ENCODE measurements around the gene BLOC1S5.

Gene BLOC1S5

DNA sequence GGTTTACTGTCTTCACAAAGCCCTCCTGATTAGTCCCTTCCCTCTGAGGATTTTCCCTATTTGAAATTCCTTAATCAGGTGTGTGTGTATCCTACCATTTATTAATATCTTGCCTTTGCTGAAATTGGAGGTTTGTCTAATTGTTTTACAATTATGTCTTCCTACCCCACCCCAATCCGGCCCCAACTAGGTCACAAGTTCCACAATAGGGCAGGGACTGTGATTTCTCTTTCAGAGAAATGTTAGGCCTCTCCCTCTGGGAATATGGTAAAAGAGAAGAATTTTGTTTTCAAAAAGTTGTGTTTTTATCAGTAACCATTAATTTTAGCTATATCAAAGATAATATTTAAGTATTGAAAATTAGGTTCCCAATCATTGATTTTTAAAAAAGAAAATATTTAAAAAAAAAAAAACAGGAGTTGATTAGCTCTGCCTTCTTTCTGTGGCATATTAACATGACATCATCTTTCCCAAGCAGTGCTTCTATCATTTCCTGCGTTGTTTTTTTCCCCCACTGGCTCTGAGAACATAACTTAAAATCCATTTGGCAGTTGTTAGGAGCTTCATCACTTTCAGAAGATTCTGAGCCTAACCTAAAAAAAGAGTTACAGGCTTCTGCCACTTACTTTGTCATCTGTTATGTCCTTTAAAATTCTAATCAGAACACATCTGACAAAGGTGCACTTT lies 36.1 kb downstream of the BLOC1S5 start:
- TF ChIP-seq POU2F2 (IDR thresholded peaks at IDR 0.05; ENCODE audit: low read depth, low read length) (no peak), TAF1 (IDR thresholded peaks at IDR 0.05; ENCODE audit: low read depth, low read length) (no peak), PAX5 (IDR thresholded peaks at IDR 0.05; ENCODE audit: insufficient read depth, low read length, severe bottlenecking) (no peak), POLR2A (IDR thresholded peaks at IDR 0.05; ENCODE audit: low read depth, low read length) (no peak), SPI1 (IDR thresholded peaks at IDR 0.05; ENCODE audit: low read depth, low read length) (no peak), POLR2AphosphoS5 (IDR thresholded peaks at IDR 0.05; ENCODE audit: low read depth, low read length) (no peak)
- DNase-seq (ENCODE audit: insufficient read length, low spot score) (no peak), FAIRE-seq (no peak)

DNA sequence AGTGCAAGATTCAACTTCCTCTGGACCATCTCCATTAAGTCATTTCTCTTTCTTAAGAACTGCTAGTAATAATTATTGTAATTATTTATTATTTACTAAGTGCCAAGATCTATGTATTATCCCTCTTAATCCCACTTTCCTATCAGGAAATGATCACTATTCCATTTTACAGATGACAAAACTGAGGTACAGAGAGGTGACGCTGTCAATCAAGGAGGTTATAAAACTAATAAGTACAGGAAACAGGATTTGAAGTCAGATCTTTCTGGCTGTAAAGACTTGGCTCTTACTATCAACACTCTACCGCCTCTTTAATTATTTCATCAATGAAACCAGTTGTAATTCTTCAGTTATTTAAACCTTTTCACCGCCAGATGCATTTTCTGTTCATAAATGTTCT lies 37.4 kb downstream of the BLOC1S5 start:
- no peak for FAIRE-seq
- no peak for DNase-seq (ENCODE audit: insufficient read length, low spot score)
- no peak for TF ChIP-seq POLR2AphosphoS5 (IDR thresholded peaks at IDR 0.05; ENCODE audit: low read depth, low read length)
- TF ChIP-seq SPI1 (IDR thresholded peaks at IDR 0.05; ENCODE audit: low read depth, low read length), result no peak
- no peak for TF ChIP-seq POU2F2 (IDR thresholded peaks at IDR 0.05; ENCODE audit: low read depth, low read length)
- TF ChIP-seq POLR2A (IDR thresholded peaks at IDR 0.05; ENCODE audit: low read depth, low read length), result no peak
- no peak for TF ChIP-seq TAF1 (IDR thresholded peaks at IDR 0.05; ENCODE audit: low read depth, low read length)
- TF ChIP-seq PAX5 (IDR thresholded peaks at IDR 0.05; ENCODE audit: insufficient read depth, low read length, severe bottlenecking), result no peak

DNA sequence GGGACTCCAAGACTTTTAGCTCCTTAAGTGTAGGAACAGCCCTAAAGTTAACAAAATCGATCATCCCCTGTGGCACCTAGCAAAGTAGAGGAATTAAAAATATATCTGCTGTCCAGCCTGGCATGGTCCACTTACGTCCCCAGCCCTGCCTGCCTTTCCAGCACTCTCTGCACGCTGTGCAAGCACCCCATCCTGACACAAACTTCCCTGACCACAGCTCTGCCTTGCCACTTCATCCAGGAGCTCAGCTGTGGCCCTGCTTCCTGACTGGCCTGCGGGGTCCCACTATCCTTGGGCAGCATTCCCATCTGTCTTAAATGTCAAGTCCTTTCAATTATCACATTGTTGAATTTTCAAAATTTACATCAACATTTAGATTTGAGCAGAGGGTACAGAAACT lies 39.0 kb downstream of the BLOC1S5 start:
- FAIRE-seq (no peak), DNase-seq (ENCODE audit: insufficient read length, low spot score) (no peak)
- no peak for TF ChIP-seq POU2F2 (IDR thresholded peaks at IDR 0.05; ENCODE audit: low read depth, low read length)
- TF ChIP-seq PAX5 (IDR thresholded peaks at IDR 0.05; ENCODE audit: insufficient read depth, low read length, severe bottlenecking), result no peak
- no peak for TF ChIP-seq POLR2AphosphoS5 (IDR thresholded peaks at IDR 0.05; ENCODE audit: low read depth, low read length)
- no peak for TF ChIP-seq TAF1 (IDR thresholded peaks at IDR 0.05; ENCODE audit: low read depth, low read length)
- TF ChIP-seq POLR2A (IDR thresholded peaks at IDR 0.05; ENCODE audit: low read depth, low read length), result no peak
- TF ChIP-seq SPI1 (IDR thresholded peaks at IDR 0.05; ENCODE audit: low read depth, low read length), result no peak

DNA sequence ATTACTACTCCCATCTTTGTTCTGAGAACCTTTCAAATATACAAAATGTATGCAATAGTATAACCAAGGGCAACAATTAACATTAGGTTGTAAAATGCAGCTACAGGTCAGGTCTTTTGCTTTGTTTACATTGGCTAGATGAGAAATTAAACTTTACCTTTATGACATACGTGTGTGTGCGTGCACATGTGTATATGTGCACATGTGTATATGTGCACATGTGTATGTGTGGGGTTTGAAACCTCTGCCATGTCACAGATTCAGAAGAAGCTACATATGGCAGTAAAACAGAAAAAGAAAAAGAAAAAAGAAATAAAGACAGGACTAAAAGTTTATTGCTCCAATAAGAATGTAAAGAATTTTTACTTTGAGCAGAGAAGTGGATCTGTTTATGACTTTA lies 40.6 kb downstream of the BLOC1S5 start:
- FAIRE-seq, result no peak

DNA sequence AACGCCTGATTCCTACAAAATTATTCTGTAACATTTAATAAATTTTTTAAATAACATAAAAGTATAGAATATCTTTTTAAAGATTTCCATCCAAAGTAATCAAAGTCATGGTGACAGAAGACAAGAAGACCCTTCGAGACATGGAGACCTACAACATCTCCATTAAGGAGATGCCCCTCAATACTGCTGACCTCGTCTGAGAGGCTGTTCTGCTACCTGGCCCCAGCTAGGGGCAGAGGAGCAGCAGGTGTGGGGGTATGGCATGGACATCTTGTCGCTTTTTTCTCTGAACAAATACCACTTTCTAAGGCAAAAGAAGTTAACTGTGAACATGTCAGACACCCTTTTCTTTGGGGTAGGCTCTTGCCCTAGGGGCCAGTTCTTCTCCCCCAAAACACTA lies 44.1 kb downstream of the BLOC1S5 start:
- no peak for DNase-seq (ENCODE audit: insufficient read length, low spot score)
- no peak for TF ChIP-seq POLR2A (IDR thresholded peaks at IDR 0.05; ENCODE audit: low read depth, low read length)
- no peak for TF ChIP-seq SPI1 (IDR thresholded peaks at IDR 0.05; ENCODE audit: low read depth, low read length)
- TF ChIP-seq TAF1 (IDR thresholded peaks at IDR 0.05; ENCODE audit: low read depth, low read length), result no peak
- no peak for TF ChIP-seq POLR2AphosphoS5 (IDR thresholded peaks at IDR 0.05; ENCODE audit: low read depth, low read length)
- no peak for TF ChIP-seq PAX5 (IDR thresholded peaks at IDR 0.05; ENCODE audit: insufficient read depth, low read length, severe bottlenecking)
- TF ChIP-seq POU2F2 (IDR thresholded peaks at IDR 0.05; ENCODE audit: low read depth, low read length), result no peak
- FAIRE-seq, result no peak

More for the DNA sequence above, 40.6 kb downstream of the BLOC1S5 start:
- DNase-seq (ENCODE audit: insufficient read length, low spot score), result no peak
- no peak for TF ChIP-seq POLR2AphosphoS5 (IDR thresholded peaks at IDR 0.05; ENCODE audit: low read depth, low read length)
- no peak for TF ChIP-seq POLR2A (IDR thresholded peaks at IDR 0.05; ENCODE audit: low read depth, low read length)
- TF ChIP-seq PAX5 (IDR thresholded peaks at IDR 0.05; ENCODE audit: insufficient read depth, low read length, severe bottlenecking), result no peak
- TF ChIP-seq POU2F2 (IDR thresholded peaks at IDR 0.05; ENCODE audit: low read depth, low read length), result no peak
- TF ChIP-seq SPI1 (IDR thresholded peaks at IDR 0.05; ENCODE audit: low read depth, low read length), result no peak
- no peak for TF ChIP-seq TAF1 (IDR thresholded peaks at IDR 0.05; ENCODE audit: low read depth, low read length)

DNA sequence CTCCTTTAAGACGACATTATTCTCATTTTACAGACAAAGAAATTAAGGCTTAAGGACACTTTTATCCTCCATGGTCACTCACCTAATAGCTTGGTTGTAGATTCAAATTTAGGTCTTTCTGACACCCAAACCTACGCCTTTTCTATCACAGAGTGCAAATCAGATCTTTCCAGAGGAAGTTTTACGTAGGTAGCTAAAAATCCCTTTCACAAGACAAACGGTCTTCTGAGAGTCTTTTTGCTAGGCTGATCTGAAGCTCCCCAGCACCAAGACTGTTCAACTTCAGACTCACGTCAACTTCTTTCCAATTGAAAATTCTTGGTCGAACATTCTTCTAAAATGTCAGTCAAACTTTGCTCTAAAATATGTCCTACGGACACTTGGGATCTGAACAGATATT lies 46.5 kb downstream of the BLOC1S5 start:
- FAIRE-seq (no peak), DNase-seq (ENCODE audit: insufficient read length, low spot score) (no peak)
- no peak for TF ChIP-seq SPI1 (IDR thresholded peaks at IDR 0.05; ENCODE audit: low read depth, low read length)
- no peak for TF ChIP-seq POU2F2 (IDR thresholded peaks at IDR 0.05; ENCODE audit: low read depth, low read length)
- no peak for TF ChIP-seq POLR2A (IDR thresholded peaks at IDR 0.05; ENCODE audit: low read depth, low read length)
- TF ChIP-seq TAF1 (IDR thresholded peaks at IDR 0.05; ENCODE audit: low read depth, low read length), result no peak
- TF ChIP-seq POLR2AphosphoS5 (IDR thresholded peaks at IDR 0.05; ENCODE audit: low read depth, low read length), result no peak
- no peak for TF ChIP-seq PAX5 (IDR thresholded peaks at IDR 0.05; ENCODE audit: insufficient read depth, low read length, severe bottlenecking)

DNA sequence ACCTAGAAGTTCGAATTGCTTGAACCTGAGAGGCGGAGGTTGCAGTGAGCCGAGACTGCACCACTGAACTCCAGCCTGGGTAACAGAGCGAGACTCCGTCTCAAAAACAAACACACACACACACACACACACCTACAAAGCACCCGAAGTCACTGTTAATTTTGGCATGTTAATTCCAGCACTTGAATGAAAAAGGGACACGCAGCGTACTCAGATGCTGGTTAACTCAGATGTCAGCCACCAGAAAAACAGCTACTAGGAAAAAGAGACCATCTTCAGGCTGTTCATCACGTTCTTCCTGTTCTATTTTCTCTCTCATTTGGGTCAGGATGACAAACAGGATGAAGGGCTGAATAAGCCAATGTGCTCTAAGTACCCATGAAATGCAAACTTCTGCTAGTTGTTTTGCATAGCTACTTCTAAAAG lies 46.9 kb downstream of the BLOC1S5 start:
- DNase-seq (ENCODE audit: insufficient read length, low spot score), result no peak
- FAIRE-seq, result peak; percentile 91
- TF ChIP-seq POU2F2 (IDR thresholded peaks at IDR 0.05; ENCODE audit: low read depth, low read length) (no peak), POLR2A (IDR thresholded peaks at IDR 0.05; ENCODE audit: low read depth, low read length) (no peak)

DNA sequence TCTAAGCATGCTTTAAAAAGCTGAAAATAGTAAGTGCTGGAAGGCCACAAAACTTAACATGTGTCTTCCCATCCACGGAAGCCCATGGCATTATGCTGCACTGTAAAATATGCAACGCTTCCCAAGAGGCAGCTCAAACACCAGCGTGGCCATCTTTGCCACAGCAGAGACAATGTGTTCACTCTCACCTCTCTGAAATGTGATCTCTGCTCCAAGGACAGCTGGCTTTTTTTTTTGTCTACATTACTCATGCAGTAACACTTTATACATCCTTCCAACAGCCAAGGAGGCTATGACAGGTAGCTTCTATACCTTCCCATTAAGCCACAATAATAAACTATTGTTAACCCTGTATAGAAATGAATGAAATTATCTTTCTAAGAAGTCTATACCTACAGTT lies 49.2 kb downstream of the BLOC1S5 start:
- FAIRE-seq, result no peak
- DNase-seq (ENCODE audit: insufficient read length, low spot score), result no peak
- no peak for TF ChIP-seq POLR2AphosphoS5 (IDR thresholded peaks at IDR 0.05; ENCODE audit: low read depth, low read length)
- TF ChIP-seq SPI1 (IDR thresholded peaks at IDR 0.05; ENCODE audit: low read depth, low read length), result no peak
- TF ChIP-seq PAX5 (IDR thresholded peaks at IDR 0.05; ENCODE audit: insufficient read depth, low read length, severe bottlenecking), result no peak
- TF ChIP-seq POU2F2 (IDR thresholded peaks at IDR 0.05; ENCODE audit: low read depth, low read length), result no peak
- TF ChIP-seq TAF1 (IDR thresholded peaks at IDR 0.05; ENCODE audit: low read depth, low read length), result no peak
- TF ChIP-seq POLR2A (IDR thresholded peaks at IDR 0.05; ENCODE audit: low read depth, low read length), result no peak

DNA sequence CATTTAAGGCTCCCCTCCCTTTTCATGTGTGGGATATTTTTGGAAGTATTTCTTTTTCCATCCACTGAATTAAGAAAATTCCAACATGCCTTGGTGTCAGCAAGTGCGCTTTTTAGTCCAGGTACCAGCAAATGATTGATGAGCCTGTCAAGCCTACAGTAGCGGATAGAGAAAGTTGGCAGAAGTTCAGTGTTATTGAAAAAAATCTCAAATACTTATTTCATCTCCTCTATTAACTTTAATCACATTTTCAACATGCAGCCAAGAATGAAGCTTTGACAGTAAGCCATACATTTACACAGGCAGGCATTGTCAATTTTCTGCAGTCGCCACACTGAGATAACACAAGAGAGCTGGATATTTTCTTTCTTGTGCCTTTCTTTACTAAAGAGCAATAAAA lies 50.4 kb downstream of the BLOC1S5 start:
- no peak for DNase-seq (ENCODE audit: insufficient read length, low spot score)
- FAIRE-seq, result no peak
- no peak for TF ChIP-seq SPI1 (IDR thresholded peaks at IDR 0.05; ENCODE audit: low read depth, low read length)
- no peak for TF ChIP-seq PAX5 (IDR thresholded peaks at IDR 0.05; ENCODE audit: insufficient read depth, low read length, severe bottlenecking)
- TF ChIP-seq POLR2AphosphoS5 (IDR thresholded peaks at IDR 0.05; ENCODE audit: low read depth, low read length), result no peak
- no peak for TF ChIP-seq POU2F2 (IDR thresholded peaks at IDR 0.05; ENCODE audit: low read depth, low read length)
- no peak for TF ChIP-seq POLR2A (IDR thresholded peaks at IDR 0.05; ENCODE audit: low read depth, low read length)
- TF ChIP-seq TAF1 (IDR thresholded peaks at IDR 0.05; ENCODE audit: low read depth, low read length), result no peak

DNA sequence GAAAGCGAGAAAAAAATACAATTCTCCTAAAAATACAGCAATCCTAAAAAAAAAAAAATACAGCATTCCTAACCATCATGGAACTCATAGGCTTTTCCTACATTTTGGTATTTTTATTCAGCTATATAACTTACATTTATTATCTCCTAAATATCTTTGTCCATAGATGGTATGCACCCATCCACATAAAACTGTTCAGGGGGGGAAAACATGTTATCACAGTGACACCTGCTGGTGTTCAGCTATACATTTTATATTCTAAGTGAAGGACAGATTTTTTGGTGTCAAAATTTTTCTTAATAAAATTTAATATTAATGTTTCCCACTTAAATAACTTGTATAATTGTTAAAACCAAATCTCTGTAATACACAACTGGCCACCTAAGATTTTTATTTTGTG lies 58.0 kb downstream of the BLOC1S5 start:
- TF ChIP-seq TAF1 (IDR thresholded peaks at IDR 0.05; ENCODE audit: low read depth, low read length) (no peak), POU2F2 (IDR thresholded peaks at IDR 0.05; ENCODE audit: low read depth, low read length) (no peak), SPI1 (IDR thresholded peaks at IDR 0.05; ENCODE audit: low read depth, low read length) (no peak), POLR2A (IDR thresholded peaks at IDR 0.05; ENCODE audit: low read depth, low read length) (no peak), POLR2AphosphoS5 (IDR thresholded peaks at IDR 0.05; ENCODE audit: low read depth, low read length) (no peak), PAX5 (IDR thresholded peaks at IDR 0.05; ENCODE audit: insufficient read depth, low read length, severe bottlenecking) (no peak)
- DNase-seq (ENCODE audit: insufficient read length, low spot score), result no peak
- no peak for FAIRE-seq

All from GM12891 (cell line).